NCI-H2107 treated with DMSO at 0.1 percent for 48 hours (cell line): ENCODE results near the gene HDGF.

ENCODE experiments used
- DNase-seq: peaks from one replicate; lab custom pipeline; 2025; ENCODE audit not compliant: unreplicated experiment; lab: John Stamatoyannopoulos, UW

The HDGF gene

GRCh38 chr1:156751451-156751756 lies at the start of gene HDGF:
Gene HDGF (minus strand): TSS chr1:156751675. CDS start chr1:156751429, 246 bp downstream.
- DNase-seq = no peak

GRCh38 chr1:156797212-156797871 lies 45.9 kb upstream of the HDGF start:
- DNase-seq = peak; percentile 74

GRCh38 chr1:156796340-156797097 lies 45.0 kb upstream of the HDGF start:
- no peak for DNase-seq

GRCh38 chr1:156795787-156796186 lies 44.3 kb upstream of the HDGF start:
- DNase-seq = no peak

GRCh38 chr1:156795374-156795733 lies 43.9 kb upstream of the HDGF start:
- no peak for DNase-seq

GRCh38 chr1:156794506-156795373 lies 43.3 kb upstream of the HDGF start:
- DNase-seq = no peak

GRCh38 chr1:156789621-156790318 lies 38.3 kb upstream of the HDGF start:
- no peak for DNase-seq

GRCh38 chr1:156788136-156788535 lies 36.7 kb upstream of the HDGF start:
- DNase-seq = no peak

- DNase-seq = no peak
These were observed 35.2 kb upstream of the HDGF start for GRCh38 chr1:156786640-156787039.

GRCh38 chr1:156785458-156785857 lies 34.0 kb upstream of the HDGF start:
- DNase-seq = no peak

GRCh38 chr1:156781585-156782186 lies 30.2 kb upstream of the HDGF start:
- DNase-seq = no peak

- DNase-seq = no peak
These were observed 26.1 kb upstream of the HDGF start for GRCh38 chr1:156777573-156777972.

GRCh38 chr1:156776942-156777341 lies 25.5 kb upstream of the HDGF start:
- DNase-seq = no peak

- DNase-seq = no peak
These were observed 24.3 kb upstream of the HDGF start for GRCh38 chr1:156775799-156776198.

- no peak for DNase-seq
These were observed 22.1 kb upstream of the HDGF start for GRCh38 chr1:156773607-156774006.

GRCh38 chr1:156772728-156773497 lies 21.4 kb upstream of the HDGF start:
- DNase-seq = no peak

GRCh38 chr1:156772222-156772621 lies 20.7 kb upstream of the HDGF start:
- DNase-seq = no peak

GRCh38 chr1:156768610-156769295 lies 17.3 kb upstream of the HDGF start:
- no peak for DNase-seq

GRCh38 chr1:156767879-156768604 lies 16.6 kb upstream of the HDGF start:
- no peak for DNase-seq
